ENCODE measurements around the gene GPR62.
"Not testable (repeated sequence)": the region's sequence is repeated elsewhere in the genome, so short reads cannot be mapped to it uniquely, and the experiment has no call there.

The GPR62 gene

GRCh38 chr3:51955175-51955892, at the start of gene GPR62:
Gene GPR62 (plus strand): TSS chr3:51955381. CDS start chr3:51955653, 272 bp downstream.
- DNase-seq (ENCODE audit: low read depth in 1 of 2, low spot score in 1 of 2): no peak

- no peak for DNase-seq (ENCODE audit: low read depth in 1 of 2, low spot score in 1 of 2)
Observed at GRCh38 chr3:51908026-51908425, 47.2 kb upstream of the GPR62 start.

GRCh38 chr3:51916418-51916817, 38.8 kb upstream of the GPR62 start:
- DNase-seq (ENCODE audit: low read depth in 1 of 2, low spot score in 1 of 2): no peak

- DNase-seq (ENCODE audit: low read depth in 1 of 2, low spot score in 1 of 2): no peak
Observed at GRCh38 chr3:51921081-51921578, 34.1 kb upstream of the GPR62 start.

GRCh38 chr3:51927061-51927977, 27.9 kb upstream of the GPR62 start:
- DNase-seq (ENCODE audit: low read depth in 1 of 2, low spot score in 1 of 2): no peak

- DNase-seq (ENCODE audit: low read depth in 1 of 2, low spot score in 1 of 2): no peak
Observed at GRCh38 chr3:51928438-51928837, 26.7 kb upstream of the GPR62 start.

- not testable (repeated sequence) for DNase-seq (ENCODE audit: low read depth in 1 of 2, low spot score in 1 of 2)
Observed at GRCh38 chr3:51928981-51929380, 26.2 kb upstream of the GPR62 start.

GRCh38 chr3:51929420-51930003, 25.7 kb upstream of the GPR62 start:
- DNase-seq (ENCODE audit: low read depth in 1 of 2, low spot score in 1 of 2): no peak

- DNase-seq (ENCODE audit: low read depth in 1 of 2, low spot score in 1 of 2): no peak
Observed at GRCh38 chr3:51930439-51930838, 24.7 kb upstream of the GPR62 start.

- no peak for DNase-seq (ENCODE audit: low read depth in 1 of 2, low spot score in 1 of 2)
Observed at GRCh38 chr3:51931756-51932155, 23.4 kb upstream of the GPR62 start.

- no peak for DNase-seq (ENCODE audit: low read depth in 1 of 2, low spot score in 1 of 2)
Observed at GRCh38 chr3:51932471-51933370, 22.5 kb upstream of the GPR62 start.

- no peak for DNase-seq (ENCODE audit: low read depth in 1 of 2, low spot score in 1 of 2)
Observed at GRCh38 chr3:51933471-51934138, 21.6 kb upstream of the GPR62 start.

GRCh38 chr3:51934139-51934850, 20.9 kb upstream of the GPR62 start:
- DNase-seq (ENCODE audit: low read depth in 1 of 2, low spot score in 1 of 2): no peak

GRCh38 chr3:51934991-51935885, 19.9 kb upstream of the GPR62 start:
- no peak for DNase-seq (ENCODE audit: low read depth in 1 of 2, low spot score in 1 of 2)

- DNase-seq (ENCODE audit: low read depth in 1 of 2, low spot score in 1 of 2): no peak
Observed at GRCh38 chr3:51935886-51936755, 19.1 kb upstream of the GPR62 start.

- DNase-seq (ENCODE audit: low read depth in 1 of 2, low spot score in 1 of 2): no peak
Observed at GRCh38 chr3:51937014-51937413, 18.2 kb upstream of the GPR62 start.

GRCh38 chr3:51937611-51938450, 17.4 kb upstream of the GPR62 start:
- DNase-seq (ENCODE audit: low read depth in 1 of 2, low spot score in 1 of 2): no peak
